ENCODE data around the gene MAP4K1.
A peak's percentile ranks its signal among the peaks of the same experiment; 100 is the strongest.
"Not testable (repeated sequence)": the region's sequence is repeated elsewhere in the genome, so short reads cannot be mapped to it uniquely, and the experiment has no call there.

Gene MAP4K1

GRCh38 chr19:38619361-38620174 lies 1.8 kb upstream of the MAP4K1 start:
- DNase-seq, result no peak

- DNase-seq, result peak; percentile 99
Measured at GRCh38 chr19:38618590-38619360, 1.0 kb upstream of the MAP4K1 start, which contains the start of gene EIF3K. TSS of gene EIF3K (plus strand) at chr19:38619188. CDS start at chr19:38619269, 81 bp downstream.

- peak; percentile 42 for DNase-seq
Measured at GRCh38 chr19:38617283-38617763, 430 bp downstream of the MAP4K1 start.

- DNase-seq, result no peak
Measured at GRCh38 chr19:38616265-38616664, 1.5 kb downstream of the MAP4K1 start.

DNA sequence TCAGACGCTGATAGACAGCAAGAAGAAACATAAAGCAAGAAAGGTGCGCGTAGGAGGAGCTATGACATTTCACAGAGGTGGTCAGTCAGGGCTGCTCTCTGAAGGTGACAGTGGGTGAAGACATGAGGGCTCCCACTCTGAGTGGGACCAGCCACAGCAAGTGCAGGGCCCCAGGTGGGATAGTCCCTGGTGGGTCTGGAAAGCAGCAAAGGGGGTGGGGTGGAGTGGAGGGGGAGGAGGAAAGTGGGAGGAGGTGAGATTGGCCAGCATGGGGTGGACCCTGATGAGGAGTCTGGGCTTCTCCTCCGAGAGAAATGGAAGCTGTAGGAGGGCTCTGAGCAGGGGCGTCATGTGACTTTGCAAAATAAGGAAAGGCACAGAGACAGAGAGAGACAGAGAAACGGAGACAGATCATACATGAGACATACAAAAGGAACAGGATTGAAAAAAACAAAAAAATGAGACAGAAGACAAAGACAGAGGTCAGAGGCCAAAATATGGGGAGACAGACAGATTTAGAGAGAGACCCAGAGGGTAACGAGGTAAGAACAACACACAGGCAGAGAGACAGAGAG lies 2.7 kb downstream of the MAP4K1 start:
- DNase-seq, result no peak

DNA sequence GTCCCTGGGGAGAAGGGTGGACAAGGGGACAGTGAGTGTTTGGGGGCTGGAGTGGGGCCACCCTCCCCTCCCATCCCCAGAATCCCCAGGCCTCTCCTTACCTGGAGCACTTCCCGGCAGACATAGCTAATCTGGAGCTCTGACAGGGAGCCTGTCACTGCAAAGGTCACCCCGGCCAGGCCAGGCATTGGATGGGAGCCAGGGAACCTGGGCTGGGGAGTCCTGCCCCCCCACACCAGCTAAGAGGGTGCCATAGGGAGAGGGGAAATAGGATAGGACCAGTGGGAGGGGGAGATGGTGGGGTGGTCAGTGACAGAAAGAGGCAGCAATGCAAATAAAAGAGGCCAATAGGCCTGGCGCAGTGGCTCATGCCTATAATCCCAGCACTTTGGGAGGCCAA lies 3.5 kb downstream of the MAP4K1 start:
- DNase-seq, result no peak

DNA sequence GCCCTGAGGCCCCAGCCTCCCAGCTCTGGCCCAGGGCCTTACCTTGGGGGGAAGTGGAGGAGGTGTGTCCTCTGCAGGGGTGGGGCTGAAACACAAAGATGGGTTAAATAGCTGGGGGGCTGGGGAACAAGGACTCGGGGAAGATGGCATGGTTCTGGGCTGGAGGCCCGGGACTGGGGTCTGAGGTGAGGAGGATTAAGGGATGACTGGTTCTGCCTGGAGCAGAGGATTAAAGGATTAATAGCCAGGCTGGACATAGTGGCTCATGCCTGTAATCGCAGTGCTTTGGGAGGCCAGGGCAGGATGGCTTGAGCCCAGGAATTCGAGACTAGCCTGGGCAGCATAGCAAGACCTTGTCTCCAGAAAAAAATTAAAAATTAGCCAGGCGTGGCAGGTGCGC lies 11.6 kb downstream of the MAP4K1 start:
- DNase-seq, result no peak

DNA sequence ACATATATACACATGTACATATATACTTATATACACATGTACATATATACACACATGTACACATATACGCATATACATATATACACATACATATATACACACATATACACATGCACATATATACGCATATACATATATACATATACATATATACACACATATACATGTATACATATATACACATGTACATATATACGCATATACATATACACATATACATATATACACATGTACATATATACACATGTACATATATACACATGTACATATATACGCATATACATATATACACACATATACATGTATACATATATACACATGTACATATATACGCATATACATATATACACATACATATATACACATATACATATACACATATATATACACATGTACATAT lies 14.9 kb downstream of the MAP4K1 start:
- not testable (repeated sequence) for DNase-seq

GRCh38 chr19:38599722-38600121 lies 18.0 kb downstream of the MAP4K1 start:
- DNase-seq, result no peak

DNA sequence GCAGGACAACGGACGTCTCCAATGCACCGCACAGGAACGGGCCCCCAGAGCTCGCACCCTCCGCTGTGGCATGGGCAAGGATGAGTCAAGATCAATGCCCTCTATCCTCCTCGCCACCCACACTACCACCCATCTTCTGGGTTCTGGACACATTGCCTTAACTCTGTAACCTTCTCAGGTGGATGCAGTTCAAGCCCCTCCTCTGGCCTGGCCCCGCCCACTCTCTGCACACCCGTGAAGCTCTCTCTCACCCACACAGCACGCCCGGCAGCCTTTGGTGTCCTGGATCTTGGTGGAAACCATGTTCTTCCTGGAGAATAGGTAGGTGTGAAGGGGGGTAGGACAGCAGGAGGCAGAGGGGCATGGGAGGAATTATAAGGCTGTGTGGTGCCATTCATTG lies 20.7 kb downstream of the MAP4K1 start:
- DNase-seq, result no peak

DNA sequence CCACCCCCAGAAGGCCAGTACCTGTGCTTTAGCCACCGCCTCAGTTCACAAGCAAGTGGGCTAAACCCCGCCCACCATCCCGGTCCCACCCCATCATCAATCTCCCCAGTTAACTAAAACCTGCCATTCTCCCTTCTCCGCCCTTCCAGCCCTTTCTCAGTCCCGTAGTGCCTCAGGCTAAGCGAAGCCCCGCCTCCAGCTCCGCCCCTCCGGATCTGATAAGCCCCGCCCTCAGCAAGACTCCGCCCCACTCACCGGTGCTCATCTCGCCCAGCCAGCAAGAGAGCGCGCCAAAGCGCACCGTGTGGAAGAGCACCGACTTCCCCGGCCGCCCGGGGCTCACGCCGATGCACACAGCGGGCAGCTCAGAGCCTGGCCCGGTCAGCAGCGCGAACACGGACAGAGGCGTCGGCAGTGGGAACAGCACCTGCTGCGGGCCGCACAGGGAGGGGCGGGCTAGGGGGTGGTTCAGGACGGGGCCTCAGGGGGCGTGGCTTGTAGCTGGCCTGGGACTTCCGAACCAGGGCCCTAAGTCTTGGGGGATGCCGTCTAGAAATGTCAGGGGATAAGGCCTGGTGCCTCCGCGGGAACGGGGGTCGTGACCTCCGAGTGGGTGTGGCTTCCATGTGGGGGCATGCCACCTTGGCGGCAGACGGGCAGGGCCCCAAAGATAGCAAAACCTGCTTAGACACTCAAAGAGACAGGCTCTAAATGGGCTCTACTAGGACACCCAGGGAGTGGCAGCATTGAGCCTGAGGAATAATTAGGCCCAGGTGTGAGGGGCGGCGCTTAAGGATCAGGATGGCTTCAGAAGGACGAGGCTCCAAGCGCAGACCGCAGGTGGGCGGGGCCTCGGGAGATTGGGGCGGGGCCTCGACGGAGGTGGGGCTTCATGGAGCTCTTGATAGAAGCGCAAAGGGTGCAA lies 21.4 kb downstream of the MAP4K1 start:
- DNase-seq, result peak; percentile 63

- DNase-seq, result no peak
Measured at GRCh38 chr19:38592940-38593339, 24.8 kb downstream of the MAP4K1 start.

- no peak for DNase-seq
Measured at GRCh38 chr19:38588041-38588440, 29.7 kb downstream of the MAP4K1 start.

- no peak for DNase-seq
Measured at GRCh38 chr19:38587562-38587961, 30.2 kb downstream of the MAP4K1 start.

GRCh38 chr19:38583985-38584305 lies 33.8 kb downstream of the MAP4K1 start:
- DNase-seq, result no peak

GRCh38 chr19:38583219-38583984 lies 34.4 kb downstream of the MAP4K1 start:
- no peak for DNase-seq

GRCh38 chr19:38580080-38580479 lies 37.7 kb downstream of the MAP4K1 start:
- DNase-seq, result no peak

DNA sequence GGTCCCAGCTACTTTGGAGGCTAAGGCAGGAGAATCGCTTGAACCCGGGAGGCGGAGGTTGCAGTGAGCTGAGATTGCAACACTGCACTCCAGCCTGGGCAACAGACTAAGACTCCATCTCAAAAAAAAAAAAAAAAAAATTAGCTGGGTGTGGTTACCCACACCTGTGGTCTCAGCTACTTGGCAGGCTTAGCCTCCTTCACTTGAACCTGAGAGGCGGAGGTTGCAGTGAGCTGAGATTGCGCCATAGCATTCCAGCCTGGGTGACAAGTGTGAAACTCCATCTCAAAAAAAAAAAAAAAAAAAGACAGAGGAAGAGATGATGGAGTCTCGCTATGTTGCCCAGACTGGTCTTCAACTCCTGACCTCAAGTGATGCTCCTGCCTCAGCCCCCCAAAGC lies 38.4 kb downstream of the MAP4K1 start:
- not testable (repeated sequence) for DNase-seq

- DNase-seq, result no peak
Measured at GRCh38 chr19:38577826-38578225, 39.9 kb downstream of the MAP4K1 start.

DNA sequence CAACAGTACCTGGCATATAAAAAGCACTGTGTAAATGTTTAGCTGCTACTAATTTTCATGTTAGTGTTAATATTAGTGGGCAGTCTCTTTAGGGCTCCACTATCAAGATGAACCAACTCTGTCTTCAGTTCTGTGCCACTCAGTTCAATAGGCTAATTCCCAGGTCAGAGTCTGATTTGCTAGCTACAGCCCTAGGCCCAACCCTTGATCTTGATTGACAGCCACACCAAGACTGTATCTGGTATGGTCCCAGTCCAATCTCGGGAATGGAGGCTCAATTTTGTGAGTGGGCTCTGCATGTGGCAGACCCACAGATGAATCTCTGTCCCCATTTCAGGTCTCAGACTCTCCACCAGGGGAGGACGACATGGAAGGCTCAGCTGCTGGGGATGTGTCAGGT lies 46.1 kb downstream of the MAP4K1 start:
- no peak for DNase-seq

DNA sequence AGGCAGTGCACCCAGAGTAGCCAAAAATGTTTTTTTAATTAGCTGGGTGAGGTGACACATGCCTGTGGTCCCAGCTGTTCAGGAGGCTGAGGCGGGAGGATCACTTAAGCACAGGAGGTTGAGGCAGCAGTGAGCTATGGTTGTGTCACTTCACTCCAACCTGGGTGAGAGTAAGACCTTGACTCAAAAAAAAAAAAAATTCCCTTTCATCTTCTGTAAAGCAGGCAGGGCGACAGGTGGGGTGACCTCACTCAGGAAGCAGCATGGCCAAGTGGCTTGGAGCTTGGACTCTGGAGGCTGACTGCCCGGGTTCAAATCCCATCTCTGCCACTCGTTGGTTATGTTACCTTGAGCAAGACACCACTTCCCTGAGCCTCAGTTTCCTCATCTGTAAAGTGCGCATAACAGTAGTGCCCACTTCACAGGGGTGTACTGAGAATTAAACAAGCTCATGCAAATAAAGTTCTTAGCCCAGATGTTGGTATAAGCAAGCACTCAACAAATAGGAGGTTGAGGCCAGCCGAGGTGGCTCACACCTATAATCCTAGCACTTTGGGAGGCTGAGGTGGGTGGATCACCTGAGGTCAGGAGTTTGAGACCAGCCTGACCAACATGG lies 48.3 kb downstream of the MAP4K1 start:
- DNase-seq, result no peak
